Astrocyte of the spinal cord (primary cell): ENCODE data around the gene PGAP3.

Source experiments
- DNase-seq: peaks from one replicate; pipeline ENCODE4 v3.0.0; 2011; ENCODE audit warnings: low read depth, low spot score
- H3K4me3 ChIP-seq: 2 replicates; pipeline ENCODE4 v1.5.1; 2011; ENCODE audit warnings: low read depth, mild to moderate bottlenecking, low read length, moderate library complexity
- in situ Hi-C: cut with HindIII; loops from 2 replicates; pipeline ENCODE4 v1.10.0; 2017; ENCODE audit warnings: low sequenced_read_pairs
- TF ChIP-seq, protein P1 (sequence below): IDR thresholded peaks from 2 replicates; pipeline ENCODE4 v1.5.1; 2012; ENCODE audit warnings: low read depth, mild to moderate bottlenecking, low read length, inconsistent platforms

The PGAP3 gene

GRCh38 chr17:39667262-39667944 lies 20.5 kb downstream of the PGAP3 start:
- in situ Hi-C loops: no loop called here
- no peak overlapping the region for H3K4me3 ChIP-seq
- TF ChIP-seq, protein P1, sequence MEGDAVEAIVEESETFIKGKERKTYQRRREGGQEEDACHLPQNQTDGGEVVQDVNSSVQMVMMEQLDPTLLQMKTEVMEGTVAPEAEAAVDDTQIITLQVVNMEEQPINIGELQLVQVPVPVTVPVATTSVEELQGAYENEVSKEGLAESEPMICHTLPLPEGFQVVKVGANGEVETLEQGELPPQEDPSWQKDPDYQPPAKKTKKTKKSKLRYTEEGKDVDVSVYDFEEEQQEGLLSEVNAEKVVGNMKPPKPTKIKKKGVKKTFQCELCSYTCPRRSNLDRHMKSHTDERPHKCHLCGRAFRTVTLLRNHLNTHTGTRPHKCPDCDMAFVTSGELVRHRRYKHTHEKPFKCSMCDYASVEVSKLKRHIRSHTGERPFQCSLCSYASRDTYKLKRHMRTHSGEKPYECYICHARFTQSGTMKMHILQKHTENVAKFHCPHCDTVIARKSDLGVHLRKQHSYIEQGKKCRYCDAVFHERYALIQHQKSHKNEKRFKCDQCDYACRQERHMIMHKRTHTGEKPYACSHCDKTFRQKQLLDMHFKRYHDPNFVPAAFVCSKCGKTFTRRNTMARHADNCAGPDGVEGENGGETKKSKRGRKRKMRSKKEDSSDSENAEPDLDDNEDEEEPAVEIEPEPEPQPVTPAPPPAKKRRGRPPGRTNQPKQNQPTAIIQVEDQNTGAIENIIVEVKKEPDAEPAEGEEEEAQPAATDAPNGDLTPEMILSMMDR: no peak
- no peak for DNase-seq

DNA sequence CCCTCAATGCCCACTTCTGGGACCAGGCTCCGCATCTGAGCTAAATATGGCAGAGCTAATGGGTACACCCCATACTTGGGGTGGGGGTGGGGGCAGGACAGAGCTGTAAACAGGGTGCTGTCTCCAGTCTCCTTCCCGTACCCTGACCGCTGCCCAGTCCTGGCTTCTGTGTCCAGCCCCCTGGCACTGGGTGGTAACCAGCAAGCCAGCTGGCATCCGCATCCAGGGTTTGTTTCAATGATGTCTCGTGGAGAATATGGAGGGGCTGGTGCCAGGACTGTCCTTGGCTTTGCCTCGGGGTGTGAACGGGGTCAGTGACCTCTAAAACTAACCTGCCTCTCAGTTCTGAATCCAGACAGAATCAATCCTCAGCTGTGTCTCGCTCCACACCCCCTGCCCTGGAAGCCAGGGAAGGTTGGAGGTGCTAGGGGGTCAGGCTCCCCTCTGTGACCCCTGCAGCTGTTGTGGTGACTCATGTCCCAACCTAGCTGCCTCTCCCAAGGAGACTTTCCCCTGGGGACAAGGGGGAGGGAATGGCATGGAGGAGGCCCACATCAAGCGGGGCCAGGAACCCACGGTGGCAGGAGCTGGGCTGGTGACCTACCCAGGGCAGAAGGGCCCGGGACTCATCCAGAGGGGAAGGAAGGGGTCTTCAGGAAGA lies 21.1 kb downstream of the PGAP3 start:
- TF ChIP-seq, protein P1: no peak
- no peak for DNase-seq
- no peak overlapping the region for H3K4me3 ChIP-seq
- in situ Hi-C loops: no loop called here

DNA sequence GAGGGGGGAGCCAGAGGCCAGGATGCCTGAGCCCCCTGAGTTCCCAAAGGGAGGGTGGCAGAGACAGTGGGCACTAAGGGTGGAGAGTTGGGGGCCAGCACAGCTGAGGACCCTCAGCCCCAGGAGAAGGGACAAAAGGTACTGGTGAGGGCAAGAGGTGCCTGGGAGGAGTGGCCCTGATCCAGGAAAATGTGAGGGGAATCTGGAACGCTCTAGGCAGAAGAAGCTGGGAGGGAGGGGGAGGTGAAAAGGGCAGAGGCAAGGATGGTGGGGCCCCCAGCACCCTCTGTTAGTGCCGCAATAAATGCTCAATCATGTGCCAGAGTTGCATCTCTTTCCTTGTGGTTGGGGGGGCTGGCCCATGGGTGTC lies 21.6 kb downstream of the PGAP3 start:
- no peak overlapping the region for H3K4me3 ChIP-seq
- no peak for DNase-seq
- in situ Hi-C loops: no loop called here
- TF ChIP-seq, protein P1: no peak

- H3K4me3 ChIP-seq: no peak overlapping the region
- in situ Hi-C loops: no loop called here
- TF ChIP-seq, protein P1: no peak
- no peak for DNase-seq
These were observed 22.1 kb downstream of the PGAP3 start for GRCh38 chr17:39665642-39666224.

DNA sequence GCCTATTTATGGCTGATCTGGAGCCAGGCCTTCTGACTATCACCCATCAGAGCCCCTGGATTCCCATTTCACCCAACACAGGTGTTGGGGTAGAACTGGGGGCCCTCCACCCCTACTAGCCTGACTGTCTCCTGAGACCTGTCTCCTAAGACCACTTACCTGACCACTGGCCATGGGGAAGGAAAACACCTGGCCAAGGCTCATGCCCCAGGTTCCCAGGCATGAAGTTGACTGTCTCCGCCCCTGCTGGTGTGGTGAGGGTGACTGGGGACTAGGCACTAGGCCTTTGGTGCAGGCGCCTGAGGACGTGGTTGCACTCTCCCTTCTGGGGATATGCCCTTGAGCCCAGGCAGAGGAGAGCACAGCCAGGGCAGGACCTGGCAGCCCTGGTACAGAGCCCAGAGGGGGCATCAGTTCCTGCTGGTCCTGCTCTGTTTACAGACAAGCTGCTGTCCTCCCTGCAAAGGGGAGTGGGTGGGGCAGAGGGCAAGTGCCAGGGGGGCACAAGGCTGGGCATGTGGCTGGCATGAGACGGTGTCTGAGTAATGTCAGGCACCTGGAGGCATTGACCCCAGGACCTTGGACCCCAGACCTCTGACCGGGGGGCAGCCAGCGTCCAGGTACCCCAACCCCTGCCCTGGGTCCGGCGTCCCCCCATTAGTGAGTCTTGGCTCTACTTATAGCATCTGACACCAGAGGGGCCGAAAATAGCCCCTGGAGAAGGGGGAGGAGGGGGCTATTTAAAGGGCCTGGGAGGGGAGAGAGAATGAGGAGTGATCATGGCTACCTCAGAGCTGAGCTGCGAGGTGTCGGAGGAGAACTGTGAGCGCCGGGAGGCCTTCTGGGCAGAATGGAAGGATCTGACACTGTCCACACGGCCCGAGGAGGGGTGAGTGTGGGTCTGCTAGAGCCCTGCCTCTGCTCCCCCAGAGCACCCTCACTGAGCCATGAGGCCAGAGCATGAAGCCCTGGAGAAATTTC lies 23.0 kb downstream of the PGAP3 start, which contains the start of gene TCAP:
Gene TCAP, plus strand, starts transcription at position 769 of the 981 bp plus-strand sequence. Its CDS starts 11 bp downstream, at position 780.
- TF ChIP-seq, protein P1: no peak
- in situ Hi-C loops: no loop called here
- DNase-seq: no peak
- H3K4me3 ChIP-seq: no peak within 1 kb of the TSS
